ENCODE data around the gene C2CD3. TPM values are rescaled to one million over a fixed set of nuclear protein-coding genes. Genes with fewer than 3 reads are reported as not detected.

Gene C2CD3
- total RNA-seq, 1 donor from 2014 or later: 27.6 TPM

- DNase-seq (ENCODE audit: low read depth): peak; percentile 90
Observed at GRCh38 chr11:74018331-74019005, 152.3 kb downstream of the C2CD3 start.

- no peak for DNase-seq (ENCODE audit: low read depth)
Observed at GRCh38 chr11:74017631-74018030, 153.2 kb downstream of the C2CD3 start.

GRCh38 chr11:74015919-74016684 is 154.7 kb downstream of the C2CD3 start:
- DNase-seq (ENCODE audit: low read depth): no peak

- no peak for DNase-seq (ENCODE audit: low read depth)
Observed at GRCh38 chr11:74014880-74015279, 155.9 kb downstream of the C2CD3 start.

- no peak for DNase-seq (ENCODE audit: low read depth)
Observed at GRCh38 chr11:74013141-74013540, 157.7 kb downstream of the C2CD3 start.

GRCh38 chr11:74012074-74012809 is 158.6 kb downstream of the C2CD3 start:
- no peak for DNase-seq (ENCODE audit: low read depth)

- no peak for DNase-seq (ENCODE audit: low read depth)
Observed at GRCh38 chr11:74011360-74012073, 159.3 kb downstream of the C2CD3 start.

- DNase-seq (ENCODE audit: low read depth): no peak
Observed at GRCh38 chr11:74010306-74011300, 160.2 kb downstream of the C2CD3 start.

GRCh38 chr11:74009675-74010305 is 161.0 kb downstream of the C2CD3 start:
- no peak for DNase-seq (ENCODE audit: low read depth)

GRCh38 chr11:74009230-74009547 is 161.6 kb downstream of the C2CD3 start:
- DNase-seq (ENCODE audit: low read depth): no peak

GRCh38 chr11:74008373-74009229 is 162.2 kb downstream of the C2CD3 start, which contains the start of gene UCP3:
UCP3 (minus strand) TSS chr11:74009085; CDS start chr11:74007042, 2,043 bp downstream.
- no peak for DNase-seq (ENCODE audit: low read depth)

- no peak for DNase-seq (ENCODE audit: low read depth)
Observed at GRCh38 chr11:74007691-74008372, 163.0 kb downstream of the C2CD3 start.

- no peak for DNase-seq (ENCODE audit: low read depth)
Observed at GRCh38 chr11:74006743-74007304, 164.0 kb downstream of the C2CD3 start.

GRCh38 chr11:74005721-74006517 is 164.9 kb downstream of the C2CD3 start:
- DNase-seq (ENCODE audit: low read depth): no peak

- DNase-seq (ENCODE audit: low read depth): no peak
Observed at GRCh38 chr11:74004759-74005615, 165.8 kb downstream of the C2CD3 start.

- no peak for DNase-seq (ENCODE audit: low read depth)
Observed at GRCh38 chr11:74004046-74004695, 166.6 kb downstream of the C2CD3 start.
